Spleen (tissue), 11 donors: ENCODE measurements around the gene GALR2. TPM values are rescaled to one million over a fixed set of nuclear protein-coding genes. Genes with fewer than 3 reads are reported as not detected.

Source experiments
- DNase-seq: peaks from one replicate; pipeline ENCODE4 v3.0.0-alpha.2; 2020
- H3K27ac ChIP-seq, 8 donors: fragments of 200-600 bp; sonication (generic) in 7 of 8; 1 replicate in 4 of 8; 2 replicates in 4 of 8; pipeline versions ENCODE4 v1.5.0 to v1.8.0; 2016 to 2021; ENCODE audit warnings: inconsistent platforms in 4 of 8, mild to moderate bottlenecking in 4 of 8, moderate library complexity in 1 of 8
- H3K27me3 ChIP-seq, 7 donors: fragments of 200-600 bp; sonication (generic) in 6 of 7; replicated peaks in 1 of 7; 1 replicate in 4 of 7; 2 replicates in 3 of 7; pipeline versions ENCODE4 v1.5.0 to v1.8.0; 2016 to 2021; ENCODE audit warnings: inconsistent platforms in 3 of 7, mild to moderate bottlenecking in 1 of 7
- H3K36me3 ChIP-seq, 6 donors: fragments of 200-600 bp; sonication (generic) in 5 of 6; 1 replicate in 4 of 6; 2 replicates in 2 of 6; pipeline versions ENCODE4 v1.5.0 to v1.8.0; 2016 to 2021; ENCODE audit warnings: inconsistent platforms in 2 of 6
- H3K4me1 ChIP-seq, 6 donors: fragments of 200-600 bp; sonication (generic) in 5 of 6; 1 replicate in 3 of 6; 2 replicates in 3 of 6; pipeline versions ENCODE4 v1.5.0 to v1.8.0; 2016 to 2021; ENCODE audit warnings: inconsistent platforms in 3 of 6
- H3K4me3 ChIP-seq, 8 donors: fragments of 200-600 bp; sonication (generic) in 7 of 8; 1 replicate in 4 of 8; 2 replicates in 4 of 8; pipeline versions ENCODE4 v1.5.0 to v1.8.0; 2016 to 2021; ENCODE audit warnings: inconsistent platforms in 4 of 8, mild to moderate bottlenecking in 4 of 8, moderate library complexity in 2 of 8
- H3K9me3 ChIP-seq, 8 donors: fragments of 200-600 bp; sonication (generic) in 7 of 8; 1 replicate in 4 of 8; 2 replicates in 4 of 8; pipeline versions ENCODE4 v1.5.0 to v1.8.0; 2016 to 2021; ENCODE audit warnings: inconsistent platforms in 4 of 8
- POLR2A ChIP-seq, 3 donors: fragments of 450-650 bp; IDR thresholded peaks; one replicate each; pipeline ENCODE4 v1.5.1; 2017; ENCODE audit warnings: antibody characterized with exemption in 3 of 3, mild to moderate bottlenecking in 1 of 3
- POLR2AphosphoS5 ChIP-seq, 3 donors: sonication (generic); formaldehyde crosslinking; IDR thresholded peaks; one replicate each; pipeline ENCODE4 v1.5.1; 2017; ENCODE audit warnings: antibody characterized with exemption in 3 of 3
- WGBS, 5 donors: extraction: QIAGEN DNeasy Blood & Tissue Kit in 3 of 5; methylation state at CpG; one replicate each; pipeline versions ENCODE4 v1.1.5 to v1.1.7; 2013 to 2018; 5-methylcytosine and 5-hydroxymethylcytosine counted together
- intact Hi-C: fragments of 100-400 bp; cut with DNase I; formaldehyde crosslinking; loops from one replicate; pipeline ENCODE4 v1.15.0; 2023; ENCODE audit warnings: low total_unique reads
- polyA plus RNA-seq, 3 donors: library from polyadenylated mRNA; stranded (reverse); fragments of 200-250 nt; gene quantifications; one replicate each; pipeline ENCODE4 v1.2.1, GENCODE V29; 2013
- total RNA-seq, 7 donors: library from RNA; depleted of rRNA in 3 of 7; stranded (reverse); fragments of >200 nt in 3 of 7; fragmentation: NEBNext Ultra II Directional in 4 of 7; extraction: Animal tissue kit (Norgen Biotek cat#: 25700) in 4 of 7; gene quantifications; one replicate each; pipeline versions ENCODE4 v1.1.0 to v1.2.1, GENCODE V29; 2016 to 2021
- TF ChIP-seq, protein P1 (sequence below), 11 experiments: fragments of 200-600 bp in 7 of 11; fragments of 450-650 bp in 4 of 11; sonication (generic) in 4 of 11; IDR thresholded peaks in 8 of 11; conservative IDR thresholded peaks in 3 of 11; 1 replicate in 7 of 11; 2 replicates in 4 of 11; pipeline versions ENCODE4 v1.4.0 to v1.8.0; 2016 to 2021; ENCODE audit warnings: antibody characterized with exemption in 11 of 11, inconsistent platforms in 4 of 11, mild to moderate bottlenecking in 1 of 11
- donor health status: healthy with polysubstance abuse.
- donor health status: DM: no; HTN: no; CAD: no; lungs with moderate emphysema.
- donor health status: DM: no; HTN: no; CAD: no.
- donor health status: Bipolar disorder and iron deficiency.
- donor health status: healthy.
- donor health status: DM: no; HTN: no; CAD: no.
- donor health status: DM: yes; HTN: yes; CAD: no.

The GALR2 gene
- total and polyA plus RNA-seq, 10 donors: 0.06 to 0.93 (median 0.38) TPM; not detected in 6

DNA sequence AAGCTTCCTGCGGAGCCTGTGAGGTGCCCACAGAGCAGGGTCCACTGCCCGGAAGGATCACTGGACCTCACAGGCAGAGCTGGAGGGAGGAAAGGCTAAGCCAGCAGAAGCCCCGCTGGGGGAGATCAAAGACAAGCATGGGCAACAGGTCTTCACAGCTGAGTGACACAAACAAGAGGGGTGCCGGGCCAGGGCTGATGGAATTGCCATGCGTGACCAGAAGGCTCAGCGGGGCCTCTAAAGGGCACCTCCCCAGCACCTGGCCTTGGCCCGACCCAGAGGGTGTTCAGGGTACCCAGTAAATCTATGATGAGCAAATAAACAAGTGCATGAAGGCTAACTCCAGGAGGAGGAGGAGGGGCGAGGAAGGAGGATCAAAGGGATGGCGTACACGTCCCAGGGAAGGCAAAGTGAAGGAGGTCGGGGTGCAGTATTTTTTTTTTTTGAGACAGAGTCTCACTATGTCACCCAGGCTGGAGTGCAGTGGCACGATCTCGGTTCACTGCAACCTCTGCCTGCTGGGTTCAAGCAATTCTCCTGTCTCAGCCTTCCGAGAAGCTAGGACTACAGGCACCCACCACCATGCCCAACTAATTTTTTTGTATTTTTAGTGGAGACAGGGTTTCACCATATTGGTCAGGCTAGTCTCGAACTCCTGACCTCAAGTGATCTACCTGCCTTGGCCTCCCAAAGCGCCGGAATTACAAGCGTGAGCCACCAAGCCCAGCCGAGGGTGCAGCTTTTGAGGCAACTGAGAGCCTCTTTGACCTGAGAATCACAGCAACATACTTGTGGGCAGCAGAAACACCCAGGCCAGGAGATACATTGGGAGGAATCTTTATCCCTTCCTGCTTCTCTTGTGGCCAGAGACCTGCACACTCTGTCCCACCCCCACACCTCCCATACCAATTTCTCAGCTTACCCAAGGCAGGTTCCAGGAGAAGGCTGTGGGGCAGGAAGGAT lies 45.1 kb downstream of the GALR2 start:
- TF ChIP-seq, protein P1, sequence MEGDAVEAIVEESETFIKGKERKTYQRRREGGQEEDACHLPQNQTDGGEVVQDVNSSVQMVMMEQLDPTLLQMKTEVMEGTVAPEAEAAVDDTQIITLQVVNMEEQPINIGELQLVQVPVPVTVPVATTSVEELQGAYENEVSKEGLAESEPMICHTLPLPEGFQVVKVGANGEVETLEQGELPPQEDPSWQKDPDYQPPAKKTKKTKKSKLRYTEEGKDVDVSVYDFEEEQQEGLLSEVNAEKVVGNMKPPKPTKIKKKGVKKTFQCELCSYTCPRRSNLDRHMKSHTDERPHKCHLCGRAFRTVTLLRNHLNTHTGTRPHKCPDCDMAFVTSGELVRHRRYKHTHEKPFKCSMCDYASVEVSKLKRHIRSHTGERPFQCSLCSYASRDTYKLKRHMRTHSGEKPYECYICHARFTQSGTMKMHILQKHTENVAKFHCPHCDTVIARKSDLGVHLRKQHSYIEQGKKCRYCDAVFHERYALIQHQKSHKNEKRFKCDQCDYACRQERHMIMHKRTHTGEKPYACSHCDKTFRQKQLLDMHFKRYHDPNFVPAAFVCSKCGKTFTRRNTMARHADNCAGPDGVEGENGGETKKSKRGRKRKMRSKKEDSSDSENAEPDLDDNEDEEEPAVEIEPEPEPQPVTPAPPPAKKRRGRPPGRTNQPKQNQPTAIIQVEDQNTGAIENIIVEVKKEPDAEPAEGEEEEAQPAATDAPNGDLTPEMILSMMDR (IDR thresholded peaks at IDR 0.05 in 8 of 11, conservative IDR thresholded peaks at IDR 0.05 in 3 of 11): no peak
- TF ChIP-seq POLR2AphosphoS5 (IDR thresholded peaks at IDR 0.05) (no peak), POLR2A (IDR thresholded peaks at IDR 0.05) (no peak)
- no peaks in the 10 kb centered on the region for H3K9me3 ChIP-seq
- H3K27me3 ChIP-seq: peaks cover 0 to 5% (median 0%) of the 10 kb centered on the region in 7 donors
- DNase-seq: no peak
- H3K4me3 ChIP-seq: no peak overlapping the region
- peaks cover 5 to 25% (median 16%) of the 10 kb centered on the region in 6 donors for H3K4me1 ChIP-seq
- H3K36me3 ChIP-seq: no peaks in the 10 kb centered on the region
- intact Hi-C loops: loop anchor here (2.0 to 5.0 kb wide), 2 partner anchors 63 to 161 kb away; no protein-coding TSS in a partner anchor
- 81 to 87% (median 84%) methylated on average over 19 of the region's 19 CpGs for WGBS, 5 donors
- H3K27ac ChIP-seq: no peak overlapping the region

DNA sequence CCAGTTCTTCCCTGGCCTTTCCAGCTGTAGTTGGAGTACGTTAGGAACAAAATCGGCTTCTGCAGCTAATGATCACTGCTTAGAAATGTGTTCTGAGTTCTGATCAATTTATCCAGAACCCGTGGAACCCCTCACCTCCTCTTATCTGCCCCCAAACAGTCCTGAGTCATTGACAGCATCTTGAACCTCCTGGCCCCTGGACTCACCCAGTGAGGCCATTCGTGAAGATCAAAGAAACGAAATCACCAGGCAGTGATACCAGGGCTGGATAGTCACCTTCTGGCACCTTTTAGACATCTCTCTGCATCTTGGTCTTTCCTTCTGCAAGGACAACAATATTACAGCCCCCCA lies 46.1 kb downstream of the GALR2 start:
- peaks cover 5 to 25% (median 16%) of the 10 kb centered on the region in 6 donors for H3K4me1 ChIP-seq
- intact Hi-C loops: loop anchor here (5.0 kb wide), 1 partner anchor 62 kb away; no protein-coding TSS in a partner anchor
- H3K4me3 ChIP-seq: no peak overlapping the region
- TF ChIP-seq, protein P1 (IDR thresholded peaks at IDR 0.05 in 8 of 11, conservative IDR thresholded peaks at IDR 0.05 in 3 of 11): no peak
- no peak for TF ChIP-seq POLR2A (IDR thresholded peaks at IDR 0.05)
- no peak for TF ChIP-seq POLR2AphosphoS5 (IDR thresholded peaks at IDR 0.05)
- H3K27me3 ChIP-seq: peaks cover 0 to 5% (median 0%) of the 10 kb centered on the region in 7 donors
- no peak overlapping the region for H3K27ac ChIP-seq
- WGBS, 5 donors: 92 to 96% (median 92%) methylated on average over 5 of the region's 5 CpGs
- DNase-seq: no peak
- no peaks in the 10 kb centered on the region for H3K36me3 ChIP-seq
- H3K9me3 ChIP-seq: no peaks in the 10 kb centered on the region

DNA sequence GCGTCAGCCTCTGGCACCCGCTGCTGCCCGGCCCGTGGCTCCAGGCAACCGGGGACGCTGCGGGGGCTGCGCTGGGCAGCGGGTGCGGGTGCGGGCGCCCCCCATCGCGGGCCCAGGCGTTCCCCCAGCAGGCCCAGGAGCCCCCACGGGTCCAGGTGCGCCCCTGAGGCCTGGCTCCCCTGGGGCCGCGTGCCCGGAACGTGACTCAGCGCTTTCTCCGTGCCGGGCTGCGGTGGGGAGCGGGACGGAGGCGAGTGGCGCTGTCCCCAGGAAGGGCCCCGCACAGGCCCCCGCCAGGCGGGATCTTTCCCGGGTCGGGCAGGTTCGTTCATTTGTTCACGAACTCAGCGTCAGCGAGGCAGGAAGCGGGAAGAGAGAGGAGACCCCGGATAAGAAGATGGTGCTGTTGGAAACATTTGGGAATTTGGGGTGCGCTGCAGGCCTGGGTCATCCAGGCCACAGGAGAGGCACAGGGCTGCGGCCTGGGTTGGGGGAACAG lies 47.4 kb downstream of the GALR2 start:
- Histone ChIP-seq H3K36me3 (no peaks in the 10 kb centered on the region), H3K4me3 (peak overlapping the region in 7 of 8 donors; percentile 18 to 68 (median 36)), H3K4me1 (peaks cover 5 to 25% (median 16%) of the 10 kb centered on the region in 6 donors), H3K27ac (peak overlapping the region in 6 of 8 donors; percentile 36 to 69 (median 58)), H3K27me3 (peaks cover 0 to 5% (median 0%) of the 10 kb centered on the region in 7 donors), H3K9me3 (no peaks in the 10 kb centered on the region)
- DNase-seq: peak; percentile 82
- WGBS, 5 donors: 18 to 41% (median 28%) methylated on average over 20 to 42 of the region's 42 CpGs
- TF ChIP-seq POLR2AphosphoS5 (IDR thresholded peaks at IDR 0.05) (peak in 1 of 3 donors; percentile 6), POLR2A (IDR thresholded peaks at IDR 0.05) (no peak)
- TF ChIP-seq, protein P1 (IDR thresholded peaks at IDR 0.05 in 8 of 11, conservative IDR thresholded peaks at IDR 0.05 in 3 of 11): no peak
- intact Hi-C loops: loop anchor here (5.0 kb wide), 1 partner anchor 60 kb away; no protein-coding TSS in a partner anchor
